ENCODE data around the gene TLL2. TPM values are rescaled to one million over a fixed set of nuclear protein-coding genes. Genes with fewer than 3 reads are reported as not detected.

The TLL2 gene
- polyA plus RNA-seq, 2 of the 4 experiments (the other 2 are of a cell fraction): 0.08 to 0.13 TPM

DNA sequence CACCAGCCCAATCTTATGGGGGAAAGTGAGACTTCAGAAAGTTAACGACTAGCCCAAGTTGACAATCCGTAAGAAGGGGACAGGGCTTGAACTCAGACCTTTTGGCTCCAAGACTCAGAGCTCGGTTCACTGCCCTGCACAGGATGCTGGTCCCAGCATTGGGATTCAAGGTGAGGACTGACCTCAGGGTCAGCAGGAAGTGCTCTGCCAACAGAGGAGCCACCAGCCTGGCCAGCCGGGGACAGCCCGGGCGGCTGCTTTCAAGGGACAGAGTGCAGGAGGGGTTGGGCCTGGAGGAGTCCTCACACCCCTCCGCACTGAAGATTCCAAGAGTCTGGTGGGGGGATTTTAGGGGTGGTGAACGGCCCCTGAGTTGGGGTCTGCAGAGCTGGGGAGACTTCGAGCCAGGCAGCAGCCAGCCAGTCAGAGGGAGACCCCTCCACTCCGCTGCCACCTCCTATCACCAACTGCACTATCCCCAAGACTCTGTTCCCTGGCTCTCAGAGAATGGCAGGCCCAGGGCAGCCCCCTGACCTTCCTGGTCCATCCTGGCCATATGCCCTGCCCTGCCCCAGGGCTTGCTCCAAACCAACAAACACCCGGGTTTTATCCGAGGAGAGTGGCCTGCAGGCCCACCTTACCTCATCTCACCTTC lies 19.7 kb downstream of the TLL2 start:
- FAIRE-seq (no peak), DNase-seq (ENCODE audit: low read depth in 1 of 2, low spot score in 1 of 2) (no peak), ATAC-seq (no peak)
- ChIA-PET POLR2A (no interaction called here), CTCF (interaction anchor here (1.7 to 5.0 kb wide), 2 partner anchors 18 to 119 kb away, joined by 4 to 54 read pairs; partner anchors contain the start of gene TLL2)
- 45% methylated on average over 12 of the region's 12 CpGs for WGBS (ENCODE audit: missing lambda C conversion rate)
- no peaks in the 10 kb centered on the region for H3K9me3 ChIP-seq
- no peak overlapping the region for H3K4me2 ChIP-seq
- no peak overlapping the region for H3K4me3 ChIP-seq
- no peak overlapping the region for H3K27ac ChIP-seq
- H3K4me1 ChIP-seq: no peaks in the 10 kb centered on the region
- TF ChIP-seq, protein P1, sequence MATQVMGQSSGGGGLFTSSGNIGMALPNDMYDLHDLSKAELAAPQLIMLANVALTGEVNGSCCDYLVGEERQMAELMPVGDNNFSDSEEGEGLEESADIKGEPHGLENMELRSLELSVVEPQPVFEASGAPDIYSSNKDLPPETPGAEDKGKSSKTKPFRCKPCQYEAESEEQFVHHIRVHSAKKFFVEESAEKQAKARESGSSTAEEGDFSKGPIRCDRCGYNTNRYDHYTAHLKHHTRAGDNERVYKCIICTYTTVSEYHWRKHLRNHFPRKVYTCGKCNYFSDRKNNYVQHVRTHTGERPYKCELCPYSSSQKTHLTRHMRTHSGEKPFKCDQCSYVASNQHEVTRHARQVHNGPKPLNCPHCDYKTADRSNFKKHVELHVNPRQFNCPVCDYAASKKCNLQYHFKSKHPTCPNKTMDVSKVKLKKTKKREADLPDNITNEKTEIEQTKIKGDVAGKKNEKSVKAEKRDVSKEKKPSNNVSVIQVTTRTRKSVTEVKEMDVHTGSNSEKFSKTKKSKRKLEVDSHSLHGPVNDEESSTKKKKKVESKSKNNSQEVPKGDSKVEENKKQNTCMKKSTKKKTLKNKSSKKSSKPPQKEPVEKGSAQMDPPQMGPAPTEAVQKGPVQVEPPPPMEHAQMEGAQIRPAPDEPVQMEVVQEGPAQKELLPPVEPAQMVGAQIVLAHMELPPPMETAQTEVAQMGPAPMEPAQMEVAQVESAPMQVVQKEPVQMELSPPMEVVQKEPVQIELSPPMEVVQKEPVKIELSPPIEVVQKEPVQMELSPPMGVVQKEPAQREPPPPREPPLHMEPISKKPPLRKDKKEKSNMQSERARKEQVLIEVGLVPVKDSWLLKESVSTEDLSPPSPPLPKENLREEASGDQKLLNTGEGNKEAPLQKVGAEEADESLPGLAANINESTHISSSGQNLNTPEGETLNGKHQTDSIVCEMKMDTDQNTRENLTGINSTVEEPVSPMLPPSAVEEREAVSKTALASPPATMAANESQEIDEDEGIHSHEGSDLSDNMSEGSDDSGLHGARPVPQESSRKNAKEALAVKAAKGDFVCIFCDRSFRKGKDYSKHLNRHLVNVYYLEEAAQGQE (IDR thresholded peaks at IDR 0.05): no peak
- TF ChIP-seq SMC3 (IDR thresholded peaks at IDR 0.05) (no peak), EP300 (IDR thresholded peaks at IDR 0.05) (no peak), GATA3 (IDR thresholded peaks at IDR 0.05; ENCODE audit: borderline replicate concordance) (no peak), RFX5 (IDR thresholded peaks at IDR 0.05) (no peak), JUNB (IDR thresholded peaks at IDR 0.05) (no peak), HOXB5 (CRISPR knock-in tag; IDR thresholded peaks at IDR 0.05) (no peak), HEYL (CRISPR knock-in tag; IDR thresholded peaks at IDR 0.05) (no peak)
- TF ChIP-seq, protein P2, sequence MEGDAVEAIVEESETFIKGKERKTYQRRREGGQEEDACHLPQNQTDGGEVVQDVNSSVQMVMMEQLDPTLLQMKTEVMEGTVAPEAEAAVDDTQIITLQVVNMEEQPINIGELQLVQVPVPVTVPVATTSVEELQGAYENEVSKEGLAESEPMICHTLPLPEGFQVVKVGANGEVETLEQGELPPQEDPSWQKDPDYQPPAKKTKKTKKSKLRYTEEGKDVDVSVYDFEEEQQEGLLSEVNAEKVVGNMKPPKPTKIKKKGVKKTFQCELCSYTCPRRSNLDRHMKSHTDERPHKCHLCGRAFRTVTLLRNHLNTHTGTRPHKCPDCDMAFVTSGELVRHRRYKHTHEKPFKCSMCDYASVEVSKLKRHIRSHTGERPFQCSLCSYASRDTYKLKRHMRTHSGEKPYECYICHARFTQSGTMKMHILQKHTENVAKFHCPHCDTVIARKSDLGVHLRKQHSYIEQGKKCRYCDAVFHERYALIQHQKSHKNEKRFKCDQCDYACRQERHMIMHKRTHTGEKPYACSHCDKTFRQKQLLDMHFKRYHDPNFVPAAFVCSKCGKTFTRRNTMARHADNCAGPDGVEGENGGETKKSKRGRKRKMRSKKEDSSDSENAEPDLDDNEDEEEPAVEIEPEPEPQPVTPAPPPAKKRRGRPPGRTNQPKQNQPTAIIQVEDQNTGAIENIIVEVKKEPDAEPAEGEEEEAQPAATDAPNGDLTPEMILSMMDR (IDR thresholded peaks at IDR 0.05): no peak

DNA sequence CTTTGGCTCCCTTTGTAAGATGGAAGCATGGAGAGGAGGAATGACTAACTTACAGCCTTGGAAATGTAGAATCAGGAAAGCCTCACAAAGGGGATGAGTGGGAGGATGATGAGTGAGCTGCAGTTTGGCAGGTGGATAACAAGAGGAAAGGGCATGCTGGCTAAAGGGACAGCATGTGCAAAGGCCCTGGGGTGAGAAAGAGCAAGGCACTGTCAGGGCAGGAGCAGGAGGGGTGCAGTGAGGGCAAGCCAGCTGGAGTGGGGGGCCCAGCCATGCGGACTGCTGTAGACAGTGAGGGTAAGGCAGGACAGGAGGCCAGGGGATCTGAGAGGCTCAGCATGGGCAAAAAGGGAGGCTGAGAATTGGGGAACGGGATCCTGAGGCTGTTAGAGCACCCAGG lies 20.5 kb downstream of the TLL2 start:
- Histone ChIP-seq H3K4me3 (no peak overlapping the region), H3K9me3 (no peaks in the 10 kb centered on the region), H3K4me1 (no peaks in the 10 kb centered on the region), H3K27ac (no peak overlapping the region), H3K4me2 (no peak overlapping the region)
- 41% methylated on average over 2 of the region's 2 CpGs for WGBS (ENCODE audit: missing lambda C conversion rate)
- FAIRE-seq: no peak
- no peak for DNase-seq (ENCODE audit: low read depth in 1 of 2, low spot score in 1 of 2)
- ATAC-seq: no peak
- ChIA-PET POLR2A (no interaction called here), CTCF (interaction anchor here (1.0 to 1.7 kb wide), 3 partner anchors 9 to 263 kb away, joined by 3 to 4 read pairs (median 3); no protein-coding TSS in a partner anchor)
- no peak for TF ChIP-seq POLR2A (IDR thresholded peaks at IDR 0.05; ENCODE audit: low read length)

DNA sequence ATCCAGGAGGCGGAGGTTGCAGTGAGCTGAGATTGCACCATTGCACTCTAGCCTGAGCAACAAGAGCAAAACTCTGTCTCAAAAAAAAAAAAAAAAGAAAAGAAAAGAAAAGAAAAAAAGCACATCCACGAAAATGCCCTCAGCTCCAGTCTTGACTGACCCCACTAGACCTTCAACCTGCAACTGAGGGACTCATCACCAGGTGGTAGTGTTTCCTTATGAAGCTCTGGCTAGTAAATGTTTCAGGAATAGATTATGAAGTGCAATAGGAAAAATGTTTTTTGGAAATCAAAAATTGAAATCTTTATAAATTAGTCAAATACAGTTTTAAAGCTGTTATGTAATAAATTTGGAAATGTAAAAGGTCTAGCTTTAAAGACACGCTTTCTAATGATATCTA lies 22.4 kb downstream of the TLL2 start:
- peak in 1 of 2 experiments; percentile 68; a peak in 3 of 6 replicates for ATAC-seq
- no peak for FAIRE-seq
- 60% methylated on average over 3 of the region's 3 CpGs for WGBS (ENCODE audit: missing lambda C conversion rate)
- Histone ChIP-seq H3K4me3 (no peak overlapping the region), H3K9me3 (no peaks in the 10 kb centered on the region), H3K27ac (no peak overlapping the region), H3K4me1 (no peaks in the 10 kb centered on the region), H3K4me2 (no peak overlapping the region)
- ChIA-PET POLR2A (interaction anchor here (0.6 kb wide), 1 partner anchor 69 kb away, joined by 3 read pairs; no protein-coding TSS in a partner anchor), CTCF (interaction anchor here (0.7 to 2.7 kb wide), 10 partner anchors 11 to 581 kb away, joined by 3 to 21 read pairs (median 3); partner anchors contain the start of gene TLL2)
- DNase-seq (ENCODE audit: low read depth in 1 of 2, low spot score in 1 of 2): no peak
- TF ChIP-seq RAD21 (conservative IDR thresholded peaks at IDR 0.05 in 1 of 2, IDR thresholded peaks at IDR 0.05 in 1 of 2) (peak; percentile 33 to 59; a peak in 4 of 5 replicates), CBX8 (IDR thresholded peaks at IDR 0.05) (no peak)
- TF ChIP-seq, protein P2 (IDR thresholded peaks at IDR 0.05): peak; percentile 23; the same call in 2 of the 3 replicates
